K562 (cell line): ENCODE data around the gene VGF. TPM values are rescaled to one million over a fixed set of nuclear protein-coding genes. Genes with fewer than 3 reads are reported as not detected.

Experiments used
- ATAC-seq: fragments of 200-7000 bp; cut with Tn5 transposase; 3 replicates; pipeline ENCODE4 v1.9.1; 2020; ENCODE audit warnings: moderate library complexity
- BruUV-seq: library from RNA; stranded (reverse); fragments of 400-500 nt; replicated peaks from 2 replicates; lab custom pipeline; 2021; lab: Mats Ljungman, UMichigan
- CTCF ChIA-PET: fragments of 300-600 bp; formaldehyde crosslinking; extraction: SDS; loops from one replicate; lab custom pipeline; 2021; ENCODE audit warnings: low intra/inter-chr PET ratio; lab: Yijun Ruan, JAX
- POLR2A ChIA-PET: fragments of 300-600, 350-650 bp; sonication (Branson Sonifier 250); formaldehyde crosslinking; extraction: SDS; loops from one replicate; lab custom pipeline; 2021; ENCODE audit warnings: antibody characterized with exemption, inconsistent platforms; lab: Yijun Ruan, JAX
- DNase-seq, 4 experiments: peaks; one replicate each; pipeline versions ENCODE4 v3.0.0 to v3.0.0-alpha.2; 2011 to 2018; ENCODE audit warnings: low spot score in 3 of 4, mixed read lengths in 3 of 4; ENCODE audit errors: extremely low read depth in 1 of 4
- FAIRE-seq: peaks from 2 replicates; lab custom pipeline; 2011; peaks lifted over from hg19 to GRCh38; lab: Jason Lieb, UNC
- H2AFZ ChIP-seq: 2 replicates; pipeline ENCODE4 v1.6.0; 2011; ENCODE audit warnings: low read depth, low read length, control low read depth, inconsistent platforms
- H3K27ac ChIP-seq: fragments of 200-600 bp; 3 replicates; pipeline ENCODE4 v1.8.0; 2011; ENCODE audit warnings: low read depth, mild to moderate bottlenecking, control low read depth, inconsistent platforms, low read length, moderate library complexity, mixed read lengths; ENCODE audit errors: extremely low read depth
- H3K27me3 ChIP-seq, 2 experiments: fragments of 300-600 bp in 1 of 2; 2 replicates in 1 of 2; 3 replicates in 1 of 2; pipeline versions ENCODE4 v1.6.0 to v1.8.0; 2011; ENCODE audit warnings: inconsistent platforms in 2 of 2, low read length in 2 of 2, mild to moderate bottlenecking in 1 of 2, mixed read lengths in 1 of 2, moderate library complexity in 1 of 2; ENCODE audit not compliant: control insufficient read depth in 2 of 2, insufficient read depth in 2 of 2
- H3K36me3 ChIP-seq: fragments of 300-600 bp; 3 replicates; pipeline ENCODE4 v1.8.0; 2011; ENCODE audit warnings: mild to moderate bottlenecking, low read length, inconsistent platforms; ENCODE audit not compliant: control insufficient read depth, insufficient read depth
- H3K4me1 ChIP-seq, 2 experiments: fragments of 200-600 bp in 1 of 2; replicated peaks in 1 of 2; 2 replicates in 1 of 2; 3 replicates in 1 of 2; pipeline versions ENCODE4 v1.5.1 to v1.8.0; 2011; ENCODE audit warnings: inconsistent platforms in 2 of 2, low read length in 2 of 2, mild to moderate bottlenecking in 1 of 2, mixed read lengths in 1 of 2, moderate library complexity in 1 of 2; ENCODE audit not compliant: control insufficient read depth in 2 of 2, insufficient read depth in 2 of 2
- H3K4me2 ChIP-seq: 2 replicates; pipeline ENCODE4 v1.6.1; 2011; ENCODE audit warnings: low read length, control low read depth, inconsistent platforms, mixed read lengths; ENCODE audit not compliant: insufficient read depth
- H3K4me3 ChIP-seq: fragments of 200-600 bp; sonication (generic), shearing (Covaris generic); 2 replicates; pipeline ENCODE4 v1.5.1; 2016; ENCODE audit warnings: control low read depth, inconsistent platforms
- H3K79me2 ChIP-seq: fragments of 200-600 bp; 3 replicates; pipeline ENCODE4 v1.8.0; 2011; ENCODE audit warnings: low read length, inconsistent platforms; ENCODE audit not compliant: control insufficient read depth, insufficient read depth
- H3K9ac ChIP-seq, 2 experiments: 2 replicates each; pipeline versions ENCODE4 v1.6.0 to v1.6.1; 2011; ENCODE audit warnings: low read depth in 2 of 2, low read length in 2 of 2, control low read depth in 1 of 2, inconsistent platforms in 1 of 2, mild to moderate bottlenecking in 1 of 2, mixed read lengths in 1 of 2; ENCODE audit not compliant: insufficient read depth in 1 of 2
- H3K9me1 ChIP-seq: one replicate; pipeline ENCODE4 v1.6.0; 2011; ENCODE audit warnings: inconsistent platforms, mild to moderate bottlenecking, low read length, moderate library complexity; ENCODE audit not compliant: control insufficient read depth, insufficient read depth
- H3K9me3 ChIP-seq: replicated peaks from 2 replicates; pipeline ENCODE4 v1.5.1; 2011; ENCODE audit warnings: low read depth, low read length, inconsistent platforms; ENCODE audit not compliant: control insufficient read depth, insufficient read depth
- H4K20me1 ChIP-seq: replicated peaks from 2 replicates; pipeline ENCODE4 v1.6.1; 2011; ENCODE audit warnings: low read length, inconsistent platforms, mixed read lengths; ENCODE audit not compliant: control insufficient read depth, insufficient read depth
- ARID1B ChIP-seq: fragments of 450-650 bp; IDR thresholded peaks from 2 replicates; pipeline ENCODE4 v1.6.1; 2016; ENCODE audit warnings: antibody characterized with exemption, mild to moderate bottlenecking, inconsistent platforms
- ATF4 ChIP-seq: fragments of 450-650 bp; formaldehyde crosslinking; IDR thresholded peaks from 2 replicates; pipeline ENCODE4 v1.4.0; 2022; ENCODE audit warnings: mild to moderate bottlenecking, moderate library complexity
- CBX3 ChIP-seq, 2 experiments: IDR thresholded peaks; 1 replicate in 1 of 2; 2 replicates in 1 of 2; pipeline ENCODE4 v1.6.1; 2012; ENCODE audit warnings: inconsistent platforms in 2 of 2, low read length in 2 of 2, borderline replicate concordance in 1 of 2, control low read depth in 1 of 2
- ELF4 ChIP-seq: fragments of 450-650 bp; formaldehyde crosslinking; IDR thresholded peaks from 2 replicates; pipeline ENCODE4 v1.4.0; 2022; ENCODE audit warnings: missing genetic modification characterization
- EZH2 ChIP-seq: IDR thresholded peaks from 2 replicates; pipeline ENCODE4 v1.6.1; 2012; ENCODE audit warnings: low read depth, mild to moderate bottlenecking, inconsistent platforms, low read length, borderline replicate concordance
- FOXA1 ChIP-seq: fragments of 450-650 bp; IDR thresholded peaks from 2 replicates; pipeline ENCODE4 v1.6.1; 2016; ENCODE audit warnings: mild to moderate bottlenecking, borderline replicate concordance
- JUND ChIP-seq, 2 experiments: IDR thresholded peaks; 2 replicates in 1 of 2; 3 replicates in 1 of 2; pipeline ENCODE4 v1.6.1; 2011; ENCODE audit warnings: borderline replicate concordance in 2 of 2, low read depth in 2 of 2, low read length in 2 of 2, improper control_type of control experiment in 1 of 2, missing biosample characterization in 1 of 2, missing genetic modification characterization in 1 of 2, missing genetic modification reagents in 1 of 2
- SRSF7 ChIP-seq: fragments of 200-400 bp; formaldehyde crosslinking; optimal IDR thresholded peaks from 2 replicates; pipeline ENCODE3; 2017; ENCODE audit warnings: mild to moderate bottlenecking, low read depth, low read length
- ZKSCAN1 ChIP-seq: fragments of 150-350 bp; IDR thresholded peaks from 2 replicates; pipeline ENCODE4 v1.6.1; 2016; ENCODE audit warnings: low read depth, low read length
- WGBS: fragments of 100-300 bp; shearing (Covaris generic); methylation state at CpG from one replicate; pipeline ENCODE4 v1.1.6; 2016; ENCODE audit warnings: low coverage, mixed read lengths; ENCODE audit not compliant: insufficient coverage; ENCODE audit errors: missing lambda C conversion rate; 5-methylcytosine and 5-hydroxymethylcytosine counted together
- in situ Hi-C: fragments of 300-500 bp; cut with MboI; formaldehyde crosslinking; loops from 4 replicates; pipeline ENCODE4 v1.15.0; 2018; ENCODE audit warnings: inconsistent platforms, mixed read lengths
- intact Hi-C: fragments of 100-400 bp; cut with micrococcal nuclease; formaldehyde crosslinking; loops from 2 replicates; pipeline ENCODE4 v1.14.2; 2022
- polyA plus RNA-seq, 8 experiments: library from polyadenylated mRNA; depleted of rRNA in 4 of 8; stranded (reverse) in 5 of 8; unstranded in 3 of 8; fragments of >200 nt; fragmentation: Nextera tagmentation in 2 of 8; fragmentation: Illumina TruSeq in 1 of 8; extraction: Ambion mirVana in 2 of 8; extraction: Trizol in 1 of 8; gene quantifications; 2 replicates each; pipeline versions ENCODE4 v1.2.1 to v1.2.3, GENCODE V29; 2011 to 2014; ENCODE audit warnings: inconsistent platforms in 1 of 8, missing spikeins in 1 of 8
- total RNA-seq, 7 experiments: library from RNA; depleted of rRNA in 6 of 7; stranded (reverse); fragments of >200 nt in 6 of 7; fragmentation: Illumina TruSeq in 2 of 7; extraction: Trizol in 2 of 7; gene quantifications; 2 replicates each; pipeline versions ENCODE4 v1.2.1 to v1.2.3, GENCODE V29; 2011 to 2021; ENCODE audit warnings: low replicate concordance in 1 of 7

Gene VGF
- total and polyA plus RNA-seq, 9 of the 15 experiments (the other 6 are each of a cell fraction or from before 2014, with no cell fraction given), result 0.03 to 5.7 (median 0.34) TPM

GRCh38 chr7:101168412-101169049 is 3.2 kb upstream of the VGF start (continued):
- no peak for TF ChIP-seq SRSF7
- peak; percentile 49; the same call in 1 of the 2 replicates for TF ChIP-seq JUND (IDR thresholded peaks at IDR 0.05; ENCODE audit: borderline replicate concordance, low read depth, low read length)
- TF ChIP-seq JUND (tag; IDR thresholded peaks at IDR 0.05; ENCODE audit: borderline replicate concordance, low read depth, low read length), result no peak
- no peak for TF ChIP-seq CBX3 (IDR thresholded peaks at IDR 0.05; ENCODE audit: borderline replicate concordance in 1 of 2, low read length in 2 of 2)
- no peak for TF ChIP-seq ATF4 (CRISPR knock-in tag)
- TF ChIP-seq FOXA1, result no peak

GRCh38 chr7:101167645-101168411 is 2.5 kb upstream of the VGF start:
- peak; percentile 23 for FAIRE-seq
- Histone ChIP-seq H3K36me3 (no peaks in the 10 kb centered on the region), H3K9me3 (no peaks in the 10 kb centered on the region), H3K27ac (no peak overlapping the region), H3K27me3 (peaks cover 24 to 45% of the 10 kb centered on the region in 2 experiments; a peak in 4 of 5 replicates), H4K20me1 (peaks cover 26% of the 10 kb centered on the region), H3K9me1 (peaks cover 6% of the 10 kb centered on the region), H3K4me1 (peaks cover 36 to 70% of the 10 kb centered on the region in 2 experiments), H3K79me2 (no peaks in the 10 kb centered on the region), H3K4me3 (no peak overlapping the region), H3K4me2 (no peak overlapping the region), H2AFZ (no peak overlapping the region), H3K9ac (no peak overlapping the region)
- no peak for DNase-seq
- no peak for ATAC-seq
- WGBS, result 5% methylated on average over 12 of the region's 12 CpGs
- intact Hi-C loops, result loop anchor here (2.0 kb wide), 1 partner anchor 23 kb away; no protein-coding TSS in a partner anchor
- in situ Hi-C loops, result no loop called here
- no TSS peak for BruUV-seq
- CTCF ChIA-PET, result no interaction called here
- POLR2A ChIA-PET, result interaction anchor here (0.5 kb wide), 1 partner anchor 46 kb away, joined by 4 read pairs; no protein-coding TSS in a partner anchor
- TF ChIP-seq ELF4 (CRISPR knock-in tag), result no peak
- TF ChIP-seq ZKSCAN1, result no peak
- no peak for TF ChIP-seq EZH2
- TF ChIP-seq ARID1B, result 0 out of 2 replicates have a peak, but pooled peaks have one; percentile 2
